NCI-H446 (cell line): Measurements from ENCODE around the gene PAAF1.
"Not testable (repeated sequence)": the region's sequence is repeated elsewhere in the genome, so short reads cannot be mapped to it uniquely, and the experiment has no call there.

ENCODE experiments used
- DNase-seq, 2 experiments: peaks; one replicate each; lab custom pipeline; 2025; lab: John Stamatoyannopoulos, UW

Gene PAAF1

DNA sequence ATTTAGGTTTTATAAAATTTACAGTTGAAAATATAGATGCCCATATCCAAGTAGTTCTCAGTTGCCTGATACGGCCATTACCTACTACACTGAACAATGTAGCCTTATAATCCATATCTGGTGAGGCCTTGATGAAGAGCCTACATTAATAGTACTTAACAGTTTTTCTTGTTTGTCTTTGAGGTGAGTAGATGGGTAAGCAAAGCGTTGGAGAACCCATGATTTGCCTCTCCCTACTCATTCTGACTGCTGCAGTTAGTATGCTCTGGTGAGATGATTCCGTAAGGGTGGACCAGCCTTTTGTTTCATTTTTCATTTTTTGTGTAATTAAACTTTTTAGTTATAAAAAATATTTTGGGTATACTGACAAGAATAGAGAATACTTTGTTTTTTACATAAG is 11.4 kb downstream of the PAAF1 start:
- no peak for DNase-seq

- DNase-seq = no peak
Observed at GRCh38 chr11:73889019-73889418, 12.2 kb downstream of the PAAF1 start.

DNA sequence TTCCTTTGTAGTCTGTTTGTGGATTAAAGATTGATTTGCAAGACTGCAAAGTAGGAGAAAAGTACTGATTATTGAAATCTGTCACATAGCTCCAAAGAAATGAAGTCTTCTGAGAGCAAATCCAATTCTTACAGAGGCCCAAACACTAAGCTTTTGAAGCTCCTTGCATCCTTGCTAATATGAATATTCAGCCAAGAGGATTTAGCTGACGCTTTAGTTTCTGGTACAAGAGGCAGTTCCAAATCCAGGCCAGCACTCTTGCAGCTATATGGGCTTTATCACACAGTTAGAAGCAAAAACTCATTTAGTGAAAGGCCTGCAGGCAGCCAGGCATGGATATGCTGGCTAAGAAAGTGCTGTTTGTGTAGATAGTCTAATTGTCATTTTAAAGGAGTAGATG is 12.7 kb downstream of the PAAF1 start:
- DNase-seq = no peak

GRCh38 chr11:73893041-73893440 is 16.2 kb downstream of the PAAF1 start:
- no peak for DNase-seq

GRCh38 chr11:73894725-73895335 is 18.0 kb downstream of the PAAF1 start:
- DNase-seq = no peak

GRCh38 chr11:73902303-73902702 is 25.5 kb downstream of the PAAF1 start:
- DNase-seq = no peak

GRCh38 chr11:73907191-73907590 is 30.4 kb downstream of the PAAF1 start:
- DNase-seq = no peak

- no peak for DNase-seq
Observed at GRCh38 chr11:73912026-73912425, 35.2 kb downstream of the PAAF1 start.

- no peak for DNase-seq
Observed at GRCh38 chr11:73913472-73913871, 36.7 kb downstream of the PAAF1 start.

DNA sequence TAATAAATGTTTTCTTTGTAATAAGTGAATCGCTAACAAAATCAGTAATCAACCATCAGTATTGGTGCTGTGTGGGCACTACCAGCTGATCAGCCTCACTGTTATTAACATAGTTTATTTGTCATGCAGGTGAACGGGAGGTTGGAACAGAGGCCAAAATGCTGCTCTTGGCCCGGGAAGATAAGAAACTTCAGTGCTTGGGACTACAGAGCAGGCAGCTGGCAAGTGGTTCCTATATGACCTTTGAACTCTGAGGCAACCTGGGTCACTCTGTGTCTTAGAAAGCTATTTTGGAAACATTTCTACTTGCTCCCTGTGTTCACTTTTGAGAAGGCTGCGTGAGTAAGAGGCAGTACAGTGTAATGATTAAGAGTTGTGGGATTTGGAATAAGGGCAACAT is 37.5 kb downstream of the PAAF1 start:
- DNase-seq = no peak

DNA sequence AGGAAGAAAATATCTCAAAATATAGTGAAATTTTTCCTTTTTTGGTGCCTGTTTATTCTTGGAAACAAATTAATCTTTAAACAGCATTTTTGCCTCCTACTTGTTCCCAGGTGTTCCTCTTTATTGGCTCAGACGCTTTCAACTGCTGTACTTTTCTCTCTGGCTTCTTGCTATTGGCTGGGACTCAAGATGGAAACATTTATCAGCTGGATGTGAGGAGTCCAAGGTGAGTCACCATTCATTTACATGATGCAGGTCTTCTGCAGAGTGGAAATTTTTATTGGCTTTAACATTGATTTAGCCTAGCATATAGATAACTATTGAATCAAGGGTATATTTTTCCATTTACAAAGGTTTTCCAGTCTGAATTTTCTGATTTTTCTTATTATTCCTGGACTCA is 39.6 kb downstream of the PAAF1 start:
- no peak for DNase-seq

- no peak for DNase-seq
Observed at GRCh38 chr11:73921180-73921579, 44.4 kb downstream of the PAAF1 start.

GRCh38 chr11:73929388-73929787 is 52.6 kb downstream of the PAAF1 start:
- no peak for DNase-seq

DNA sequence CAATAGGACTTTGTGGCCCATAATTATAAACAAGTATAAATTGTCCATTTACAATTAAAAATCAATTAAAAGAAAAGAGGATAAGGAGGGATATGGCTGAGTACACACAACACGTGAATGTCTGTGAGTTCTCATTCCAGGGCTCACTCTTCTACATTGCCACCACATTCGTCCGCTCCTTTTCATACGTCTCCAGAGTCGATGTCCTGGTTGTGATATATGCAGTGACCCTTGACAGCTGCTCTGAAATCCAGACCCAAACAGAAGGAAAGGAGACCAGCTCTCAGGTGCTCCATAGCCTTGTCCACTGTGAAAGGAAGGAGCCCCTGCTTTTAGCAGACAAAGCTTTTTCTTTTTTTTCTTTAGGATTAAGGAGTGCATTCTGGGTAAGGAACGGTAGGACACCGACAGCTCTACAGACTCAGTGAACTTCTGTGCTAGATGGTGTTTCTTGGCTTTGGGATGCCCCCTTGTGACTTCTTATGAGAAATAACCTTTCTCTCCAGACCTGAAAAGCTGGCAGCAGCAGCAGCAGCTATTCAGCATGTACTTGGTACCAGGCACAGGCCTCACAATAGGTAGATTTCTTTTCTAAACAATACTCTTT is 54.3 kb downstream of the PAAF1 start:
- peak in 1 of 2 experiments; percentile 56 for DNase-seq

DNA sequence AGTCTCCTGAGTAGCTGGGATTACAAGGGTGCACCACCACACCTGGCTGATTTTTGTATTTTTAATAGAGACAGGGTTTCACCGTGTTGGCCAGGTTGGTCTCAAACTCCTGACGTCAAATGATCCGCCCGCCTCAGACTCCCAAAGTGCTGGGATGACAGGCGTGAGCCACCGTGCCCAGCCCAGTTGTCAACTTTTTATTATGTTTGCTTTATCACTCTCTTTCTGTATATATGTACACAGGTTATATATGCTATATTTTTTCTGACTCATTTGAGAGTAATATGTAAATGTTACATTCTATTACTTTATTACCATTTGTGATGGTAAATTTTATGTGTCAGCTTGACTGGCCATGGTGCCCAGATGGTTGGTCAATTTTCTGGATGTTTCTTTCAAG is 55.2 kb downstream of the PAAF1 start:
- no peak for DNase-seq

DNA sequence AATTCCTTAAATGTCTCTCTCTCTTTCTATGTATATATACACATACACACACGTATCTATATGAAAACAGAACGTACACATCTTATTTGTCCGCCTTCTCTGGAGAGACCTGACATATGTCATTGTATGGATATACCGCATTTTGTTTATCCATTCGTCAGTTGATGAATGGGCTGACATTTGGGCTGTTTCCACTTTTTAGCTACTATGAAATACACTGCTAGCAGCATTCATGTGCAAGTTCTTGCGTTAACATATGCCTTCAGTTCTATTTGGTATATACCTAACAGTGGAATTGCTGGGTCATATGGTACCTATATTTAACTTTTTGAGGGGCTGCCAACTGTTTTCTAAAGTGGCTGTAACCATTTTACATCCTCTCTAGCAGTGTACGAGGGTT is 56.0 kb downstream of the PAAF1 start:
- no peak for DNase-seq

DNA sequence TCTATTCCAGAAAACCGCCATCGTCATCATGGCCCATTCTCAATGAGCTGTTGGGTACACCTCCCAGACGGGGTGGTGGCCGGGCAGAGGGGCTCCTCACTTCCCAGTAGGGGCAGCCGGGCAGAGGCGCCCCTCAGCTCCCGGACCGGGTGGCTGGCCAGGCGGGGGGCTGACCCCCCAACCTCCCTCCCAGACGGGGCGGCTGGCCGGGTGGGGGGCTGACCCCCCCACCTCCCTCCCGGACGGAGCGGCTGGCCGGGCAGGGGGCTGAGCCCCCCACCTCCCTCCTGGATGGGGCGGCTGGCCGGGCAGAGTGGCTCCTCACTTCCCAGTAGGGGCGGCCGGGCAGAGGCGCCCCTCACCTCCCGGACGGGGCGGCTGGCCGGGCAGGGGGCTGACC is 59.2 kb downstream of the PAAF1 start:
- DNase-seq = not testable (repeated sequence)

GRCh38 chr11:73939096-73939495 is 62.3 kb downstream of the PAAF1 start:
- no peak for DNase-seq

GRCh38 chr11:73940801-73941570 is 64.2 kb downstream of the PAAF1 start:
- DNase-seq = peak in 1 of 2 experiments; percentile 42

GRCh38 chr11:73942010-73942409 is 65.2 kb downstream of the PAAF1 start:
- DNase-seq = no peak

DNA sequence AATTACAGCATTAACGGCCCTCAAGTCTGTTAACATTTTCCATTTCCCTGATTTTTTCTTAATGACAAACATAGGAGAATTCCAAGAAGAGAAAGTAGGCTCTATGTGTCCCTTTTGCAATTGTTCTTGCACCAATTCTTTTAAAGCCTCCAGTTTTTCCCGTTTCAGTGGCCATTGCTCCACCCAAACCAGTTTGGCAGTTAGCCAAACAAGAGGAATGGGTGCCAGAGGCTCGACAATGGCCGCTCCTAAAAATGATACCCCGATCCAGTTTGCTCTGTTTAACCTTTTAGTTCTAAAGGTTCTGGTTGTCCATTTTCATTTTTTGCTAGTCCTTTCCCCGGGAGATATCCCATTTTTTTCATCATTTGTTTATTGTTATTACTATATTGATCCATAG is 67.3 kb downstream of the PAAF1 start:
- DNase-seq = peak in 1 of 2 experiments; percentile 30

- DNase-seq = no peak
Observed at GRCh38 chr11:73944901-73945300, 68.1 kb downstream of the PAAF1 start.

- DNase-seq = no peak
Observed at GRCh38 chr11:73945396-73945795, 68.6 kb downstream of the PAAF1 start.
